ENCODE data around the gene TKTL1.

The TKTL1 gene

DNA sequence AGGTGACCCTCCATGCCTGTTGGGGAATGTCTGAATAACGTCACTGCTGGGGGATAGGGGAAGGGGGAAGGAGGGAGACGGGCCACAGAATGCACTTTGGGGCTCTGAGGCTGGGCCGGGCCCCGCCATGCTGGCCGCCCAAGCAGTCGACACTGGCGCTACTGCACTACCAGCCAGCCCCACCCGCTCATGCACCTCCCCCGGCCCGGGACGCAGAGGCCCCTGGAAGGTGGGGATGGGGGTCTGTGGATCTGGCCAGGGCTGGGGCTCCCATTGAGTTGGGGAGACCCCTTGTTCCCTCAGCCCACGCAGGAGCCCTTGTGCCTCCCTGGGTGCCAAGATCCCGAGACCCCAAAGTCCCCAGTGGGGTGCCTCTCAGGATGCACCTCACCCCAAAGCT, 61.0 kb downstream of the TKTL1 start:
- TF ChIP-seq, protein P1, sequence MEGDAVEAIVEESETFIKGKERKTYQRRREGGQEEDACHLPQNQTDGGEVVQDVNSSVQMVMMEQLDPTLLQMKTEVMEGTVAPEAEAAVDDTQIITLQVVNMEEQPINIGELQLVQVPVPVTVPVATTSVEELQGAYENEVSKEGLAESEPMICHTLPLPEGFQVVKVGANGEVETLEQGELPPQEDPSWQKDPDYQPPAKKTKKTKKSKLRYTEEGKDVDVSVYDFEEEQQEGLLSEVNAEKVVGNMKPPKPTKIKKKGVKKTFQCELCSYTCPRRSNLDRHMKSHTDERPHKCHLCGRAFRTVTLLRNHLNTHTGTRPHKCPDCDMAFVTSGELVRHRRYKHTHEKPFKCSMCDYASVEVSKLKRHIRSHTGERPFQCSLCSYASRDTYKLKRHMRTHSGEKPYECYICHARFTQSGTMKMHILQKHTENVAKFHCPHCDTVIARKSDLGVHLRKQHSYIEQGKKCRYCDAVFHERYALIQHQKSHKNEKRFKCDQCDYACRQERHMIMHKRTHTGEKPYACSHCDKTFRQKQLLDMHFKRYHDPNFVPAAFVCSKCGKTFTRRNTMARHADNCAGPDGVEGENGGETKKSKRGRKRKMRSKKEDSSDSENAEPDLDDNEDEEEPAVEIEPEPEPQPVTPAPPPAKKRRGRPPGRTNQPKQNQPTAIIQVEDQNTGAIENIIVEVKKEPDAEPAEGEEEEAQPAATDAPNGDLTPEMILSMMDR (IDR thresholded peaks at IDR 0.05): no peak

GRCh38 chrX:154357205-154357604, 61.6 kb downstream of the TKTL1 start:
- TF ChIP-seq, protein P1 (IDR thresholded peaks at IDR 0.05): no peak

DNA sequence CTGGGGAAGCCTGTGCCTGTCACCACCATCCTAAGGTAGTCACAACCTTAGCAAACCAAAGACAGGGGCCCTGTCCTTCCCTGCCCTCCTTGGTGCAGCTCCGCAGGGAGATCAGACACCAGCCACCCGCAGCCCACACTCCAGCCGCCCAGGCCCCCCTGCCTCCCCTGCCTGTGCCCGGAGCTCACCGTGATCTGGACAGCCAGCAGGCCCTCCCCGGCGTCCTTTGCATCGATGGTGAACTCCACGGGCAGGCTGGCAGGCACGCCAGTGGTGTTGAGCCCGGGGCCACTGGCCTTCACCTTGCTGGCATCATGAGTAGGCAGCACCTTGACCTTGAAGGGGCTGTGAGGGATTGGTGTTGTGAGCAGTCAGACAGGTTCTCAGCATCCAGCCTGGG, 62.4 kb downstream of the TKTL1 start:
- TF ChIP-seq, protein P1 (IDR thresholded peaks at IDR 0.05): no peak

GRCh38 chrX:154358829-154359228, 63.2 kb downstream of the TKTL1 start:
- TF ChIP-seq, protein P1 (IDR thresholded peaks at IDR 0.05): no peak

DNA sequence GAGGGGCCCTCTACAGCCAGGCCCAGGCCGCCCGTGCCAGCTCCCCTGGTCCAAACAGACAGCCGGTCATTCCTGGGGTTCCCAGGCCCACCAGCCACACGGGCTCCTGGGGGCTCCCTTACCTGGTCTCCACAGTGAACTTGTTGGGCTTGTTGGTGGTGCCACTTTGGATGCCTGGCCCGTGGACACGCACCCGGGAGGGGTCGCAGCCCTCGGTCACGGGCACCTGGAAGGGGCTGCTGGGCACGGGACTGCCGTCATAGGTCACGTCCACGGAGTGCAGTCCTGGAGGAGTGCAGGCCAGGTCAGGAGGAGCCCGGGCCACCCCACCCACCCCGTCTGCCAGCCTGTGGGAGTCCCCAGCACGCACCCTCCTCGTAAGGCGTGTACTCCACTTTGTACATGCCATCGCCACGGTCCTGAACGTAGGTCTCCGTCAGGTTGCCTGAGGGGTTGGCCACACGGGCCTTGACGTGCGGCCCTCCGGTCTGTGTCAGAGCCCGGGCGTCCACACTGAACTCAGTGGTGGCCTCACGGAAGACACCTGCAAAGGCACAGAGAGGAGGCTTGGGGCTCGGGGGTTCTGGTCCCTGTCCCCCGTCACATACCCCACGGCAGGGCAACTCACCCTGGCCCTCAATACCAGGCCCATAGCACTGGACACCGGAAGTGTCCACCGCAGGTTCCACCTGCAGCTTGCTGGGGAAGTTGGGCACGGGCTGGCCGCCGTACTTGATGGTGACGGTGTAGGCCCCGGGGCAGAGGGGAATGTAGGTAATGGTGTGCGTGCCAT, 64.0 kb downstream of the TKTL1 start:
- TF ChIP-seq, protein P1 (IDR thresholded peaks at IDR 0.05): no peak

DNA sequence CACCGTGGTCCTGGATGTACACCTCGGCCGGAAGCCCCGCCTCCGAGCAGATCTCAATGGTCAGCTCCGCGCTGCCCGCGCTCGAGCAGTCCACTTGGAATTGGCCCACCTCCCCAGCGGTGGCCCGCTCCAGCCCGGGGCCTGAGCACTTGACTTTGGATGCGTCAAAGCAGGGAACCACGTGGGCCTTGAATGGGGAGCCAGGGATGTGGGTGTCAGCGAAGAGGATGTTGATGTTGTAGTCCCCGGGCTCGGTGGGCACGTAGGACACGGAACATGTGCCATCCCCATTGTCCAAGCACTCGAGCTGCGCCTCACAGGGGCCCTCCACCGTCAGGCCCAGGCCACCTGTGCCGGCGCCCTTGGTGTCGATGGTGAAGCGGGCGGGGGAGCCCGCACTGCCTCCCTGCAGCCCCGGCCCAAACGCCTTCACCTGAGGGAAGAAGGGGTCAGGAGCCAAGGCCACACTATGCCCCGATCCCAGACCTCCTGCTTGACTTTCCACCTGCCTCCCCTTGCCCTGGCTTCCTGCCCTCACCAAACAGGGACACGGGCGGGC, 64.6 kb downstream of the TKTL1 start:
- TF ChIP-seq, protein P1 (IDR thresholded peaks at IDR 0.05): no peak

DNA sequence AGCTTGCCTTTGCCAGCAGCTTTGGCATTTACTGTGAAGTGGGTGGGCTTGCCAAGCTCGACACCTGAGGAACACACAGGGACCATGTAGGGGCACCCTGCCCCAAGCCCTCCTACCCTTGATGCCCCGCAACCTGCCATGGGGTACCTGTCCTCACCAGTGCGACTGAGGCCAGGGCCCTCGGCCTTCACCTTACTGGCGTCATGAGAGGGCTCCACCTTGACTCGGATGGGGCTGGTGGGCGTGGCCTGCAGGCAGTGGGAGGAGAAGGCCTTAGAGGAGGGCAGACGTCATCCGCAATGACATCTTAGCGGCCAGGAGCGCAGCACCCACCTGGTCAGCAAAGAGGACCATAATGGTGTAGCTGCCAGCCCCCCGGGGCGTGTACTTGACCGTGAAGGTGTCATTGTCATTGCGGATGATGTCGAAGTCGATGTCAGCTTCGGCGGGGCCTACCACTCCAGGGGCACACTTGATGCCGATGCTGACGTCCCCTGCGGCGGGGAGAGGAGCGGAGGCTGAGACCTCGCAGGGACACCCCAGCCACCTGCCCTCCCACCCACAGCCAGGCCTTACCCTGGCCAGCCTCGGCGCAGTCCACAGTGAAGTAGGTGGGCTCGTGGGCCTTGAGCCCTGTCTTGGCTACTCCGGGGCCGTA, 66.6 kb downstream of the TKTL1 start:
- TF ChIP-seq, protein P1 (IDR thresholded peaks at IDR 0.05): no peak

Measured in LNCAP (cell line).